ENCODE data around the gene GRAMD4.

The GRAMD4 gene

DNA sequence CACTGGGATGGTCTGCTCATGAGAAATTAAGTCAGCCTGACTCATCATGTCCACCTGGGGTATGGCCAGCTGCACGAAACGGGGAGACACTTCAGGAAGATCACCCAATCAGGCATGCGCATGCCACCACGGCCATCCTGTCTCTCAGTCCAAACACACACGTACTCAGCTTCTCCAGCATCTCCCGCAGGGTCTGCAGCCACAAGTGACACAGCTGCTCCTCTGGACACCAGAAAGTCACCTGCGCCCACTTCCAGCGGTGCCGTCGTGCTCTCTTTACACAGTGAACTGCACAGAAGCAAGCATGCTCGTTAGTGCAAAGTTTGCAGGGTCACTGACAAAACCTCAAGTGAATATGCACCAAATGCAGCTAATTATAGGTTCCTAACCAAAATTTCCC, 99.7 kb downstream of the GRAMD4 start:
- Histone ChIP-seq H3K9me3 (ENCODE audit: control insufficient read depth, insufficient read depth, low read depth, low read length) (no peaks in the 10 kb centered on the region), H3K27me3 (ENCODE audit: control insufficient read depth, insufficient read depth, low read length) (no peaks in the 10 kb centered on the region), H3K4me1 (ENCODE audit: control insufficient read depth, insufficient read depth, low read length) (no peaks in the 10 kb centered on the region), H3K9ac (ENCODE audit: low read length) (no peak overlapping the region), H3K27ac (ENCODE audit: low read depth, low read length) (no peak overlapping the region), H3K4me3 (ENCODE audit: low read depth, low read length) (no peak overlapping the region), H3K36me3 (ENCODE audit: control insufficient read depth, insufficient read depth, low read length) (peaks cover 36% of the 10 kb centered on the region)

DNA sequence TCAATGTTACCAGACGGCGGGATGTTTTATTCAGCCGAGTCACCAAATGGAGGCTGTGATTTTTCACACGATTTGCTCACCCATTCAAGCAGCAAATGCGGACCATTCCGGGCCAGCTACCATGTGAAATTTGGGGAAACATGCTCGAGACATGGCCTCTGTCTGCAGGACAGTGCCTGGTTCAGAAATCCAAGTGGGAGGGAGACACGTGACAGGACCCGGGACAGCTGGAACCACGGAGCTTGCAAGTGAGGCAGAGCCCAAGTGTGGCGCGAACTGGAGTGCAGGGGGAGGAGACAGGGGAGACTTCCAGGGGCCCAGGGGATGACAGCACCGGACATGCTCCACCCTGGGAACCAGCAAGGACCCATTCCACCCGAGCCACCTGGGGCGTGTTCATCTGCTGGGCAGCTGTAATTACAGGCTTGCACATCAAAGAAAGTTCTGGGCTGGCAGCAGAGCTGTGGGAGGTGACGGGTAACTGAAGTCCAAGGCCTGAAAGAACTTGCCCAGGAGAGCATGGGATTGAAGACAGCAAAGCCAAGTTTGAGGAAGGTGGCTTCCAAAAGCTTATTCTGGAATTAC, 101.4 kb downstream of the GRAMD4 start:
- no peak overlapping the region for H3K4me3 ChIP-seq (ENCODE audit: low read depth, low read length)
- peaks cover 44% of the 10 kb centered on the region for H3K36me3 ChIP-seq (ENCODE audit: control insufficient read depth, insufficient read depth, low read length)
- no peak overlapping the region for H3K27ac ChIP-seq (ENCODE audit: low read depth, low read length)

DNA sequence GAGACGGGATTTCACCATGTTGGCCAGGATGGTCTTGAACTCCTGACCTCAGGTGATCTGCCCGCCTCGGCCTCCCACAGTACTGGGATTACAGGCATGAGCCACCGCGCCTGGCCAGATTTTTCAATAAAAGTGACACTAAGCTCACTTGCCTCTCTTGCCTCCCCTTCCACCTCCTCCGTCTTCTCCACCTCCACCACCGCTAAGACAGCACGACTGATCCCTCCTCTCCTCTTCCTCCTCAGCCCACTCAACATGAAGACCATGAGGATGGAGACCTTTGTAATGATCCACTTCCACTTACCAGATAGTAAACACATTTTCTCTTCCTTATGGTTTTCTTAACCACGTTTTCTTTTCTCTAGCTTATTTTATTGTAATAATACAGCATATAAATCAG, 103.7 kb downstream of the GRAMD4 start:
- peaks cover 24% of the 10 kb centered on the region for H3K36me3 ChIP-seq (ENCODE audit: control insufficient read depth, insufficient read depth, low read length)
- H3K27me3 ChIP-seq (ENCODE audit: control insufficient read depth, insufficient read depth, low read length), result no peaks in the 10 kb centered on the region
- no peak overlapping the region for H3K4me3 ChIP-seq (ENCODE audit: low read depth, low read length)
- H3K9me3 ChIP-seq (ENCODE audit: control insufficient read depth, insufficient read depth, low read depth, low read length), result no peaks in the 10 kb centered on the region
- no peaks in the 10 kb centered on the region for H3K4me1 ChIP-seq (ENCODE audit: control insufficient read depth, insufficient read depth, low read length)
- no peak overlapping the region for H3K27ac ChIP-seq (ENCODE audit: low read depth, low read length)
- H3K9ac ChIP-seq (ENCODE audit: low read length), result no peak overlapping the region

More for the DNA sequence above, 101.4 kb downstream of the GRAMD4 start:
- Histone ChIP-seq H3K9me3 (ENCODE audit: control insufficient read depth, insufficient read depth, low read depth, low read length) (no peaks in the 10 kb centered on the region), H3K27me3 (ENCODE audit: control insufficient read depth, insufficient read depth, low read length) (no peaks in the 10 kb centered on the region), H3K4me1 (ENCODE audit: control insufficient read depth, insufficient read depth, low read length) (no peaks in the 10 kb centered on the region), H3K9ac (ENCODE audit: low read length) (no peak overlapping the region)

DNA sequence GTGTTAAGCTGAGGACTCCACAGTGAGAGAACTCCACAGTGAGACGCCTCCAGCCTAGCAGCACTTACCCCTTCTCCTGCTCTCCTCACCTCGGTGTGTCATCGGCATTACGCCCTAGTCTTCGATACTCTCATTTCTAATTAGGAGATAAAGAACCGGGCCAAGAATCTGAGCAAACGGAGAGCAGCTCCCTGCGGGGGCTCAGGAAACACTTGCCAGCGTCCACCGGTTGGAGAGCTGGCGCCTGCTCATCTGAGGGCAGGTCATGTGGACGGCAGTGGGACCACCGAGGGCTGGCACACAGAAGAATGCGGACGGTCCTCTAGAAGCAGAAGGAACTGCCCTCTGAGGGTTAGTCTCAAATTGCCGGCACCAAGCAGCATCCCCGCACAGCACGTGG, 104.9 kb downstream of the GRAMD4 start:
- H3K4me3 ChIP-seq (ENCODE audit: low read depth, low read length), result no peak overlapping the region
- no peaks in the 10 kb centered on the region for H3K4me1 ChIP-seq (ENCODE audit: control insufficient read depth, insufficient read depth, low read length)
- no peaks in the 10 kb centered on the region for H3K27me3 ChIP-seq (ENCODE audit: control insufficient read depth, insufficient read depth, low read length)
- no peak overlapping the region for H3K27ac ChIP-seq (ENCODE audit: low read depth, low read length)
- H3K9me3 ChIP-seq (ENCODE audit: control insufficient read depth, insufficient read depth, low read depth, low read length), result no peaks in the 10 kb centered on the region
- no peak overlapping the region for H3K9ac ChIP-seq (ENCODE audit: low read length)
- peaks cover 13% of the 10 kb centered on the region for H3K36me3 ChIP-seq (ENCODE audit: control insufficient read depth, insufficient read depth, low read length)

DNA sequence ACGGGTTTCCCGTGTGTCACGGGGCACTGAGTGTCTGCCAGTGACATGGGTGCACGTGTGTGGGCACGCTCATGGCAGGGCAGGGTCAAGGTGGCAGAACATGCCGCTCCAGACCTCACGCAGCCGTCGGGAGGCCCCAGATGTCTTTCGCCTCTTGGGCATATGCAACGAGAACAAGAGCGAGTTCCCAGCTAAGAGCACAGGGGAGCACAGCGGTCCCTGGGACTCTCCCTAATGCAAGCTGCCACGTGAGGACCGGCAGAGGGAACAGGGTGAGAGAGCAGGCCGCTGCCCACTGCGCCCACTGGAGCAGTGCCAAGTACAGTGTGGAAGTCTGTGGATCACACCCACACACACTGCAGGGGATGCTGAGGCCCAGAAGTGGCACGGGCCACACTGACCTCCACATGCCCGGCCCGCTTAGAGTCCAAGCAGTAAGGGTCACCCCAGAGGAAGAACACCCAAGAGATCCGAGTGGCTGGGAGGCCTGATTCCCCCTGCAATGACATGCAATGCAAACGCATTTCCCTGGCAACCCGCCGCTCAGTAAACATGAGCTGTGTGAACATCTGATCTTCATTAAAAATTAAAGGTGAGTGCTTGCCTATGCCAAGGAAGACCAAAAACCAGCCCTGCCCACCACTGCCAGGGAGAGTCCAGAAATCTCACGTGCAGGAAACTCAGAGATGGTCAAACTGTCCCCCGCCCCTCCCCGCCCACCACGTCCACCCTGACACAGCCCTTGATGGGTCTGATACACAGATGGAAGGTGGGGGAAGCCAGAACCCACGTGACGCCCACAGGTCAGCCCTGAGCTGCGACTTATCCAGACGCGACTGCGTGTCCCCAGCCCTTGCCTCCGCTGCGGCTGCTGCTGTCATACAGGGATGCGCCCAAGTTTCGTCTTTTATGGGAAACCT, 106.1 kb downstream of the GRAMD4 start:
- H3K4me3 ChIP-seq (ENCODE audit: low read depth, low read length), result no peak overlapping the region
- H3K4me1 ChIP-seq (ENCODE audit: control insufficient read depth, insufficient read depth, low read length), result peaks cover 3% of the 10 kb centered on the region
- no peak overlapping the region for H3K27ac ChIP-seq (ENCODE audit: low read depth, low read length)
- no peak overlapping the region for H3K9ac ChIP-seq (ENCODE audit: low read length)
- H3K9me3 ChIP-seq (ENCODE audit: control insufficient read depth, insufficient read depth, low read depth, low read length), result no peaks in the 10 kb centered on the region
- H3K36me3 ChIP-seq (ENCODE audit: control insufficient read depth, insufficient read depth, low read length), result peaks cover 13% of the 10 kb centered on the region; the same call in 1 of the 2 replicates
- no peaks in the 10 kb centered on the region for H3K27me3 ChIP-seq (ENCODE audit: control insufficient read depth, insufficient read depth, low read length)

DNA sequence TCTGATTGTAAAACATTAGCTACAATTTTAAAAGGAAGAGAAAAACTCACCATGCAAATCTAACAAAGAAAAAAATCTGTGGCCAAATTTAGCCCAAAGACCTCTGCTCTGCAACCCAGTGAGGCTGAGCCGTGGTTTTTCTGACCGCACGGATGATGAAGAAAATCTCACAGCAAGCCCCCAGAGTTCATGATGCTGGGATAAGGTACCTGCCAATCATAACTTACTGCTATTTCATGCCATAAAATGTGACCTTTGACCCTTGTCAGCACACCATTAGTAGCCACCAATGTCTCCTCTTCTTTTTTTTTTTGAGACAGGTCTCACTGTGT, 106.8 kb downstream of the GRAMD4 start:
- H3K9ac ChIP-seq (ENCODE audit: low read length), result no peak overlapping the region
- peaks cover 10% of the 10 kb centered on the region for H3K4me1 ChIP-seq (ENCODE audit: control insufficient read depth, insufficient read depth, low read length)
- peaks cover 10% of the 10 kb centered on the region; the same call in 1 of the 2 replicates for H3K36me3 ChIP-seq (ENCODE audit: control insufficient read depth, insufficient read depth, low read length)
- H3K27me3 ChIP-seq (ENCODE audit: control insufficient read depth, insufficient read depth, low read length), result no peaks in the 10 kb centered on the region
- no peaks in the 10 kb centered on the region for H3K9me3 ChIP-seq (ENCODE audit: control insufficient read depth, insufficient read depth, low read depth, low read length)
- H3K27ac ChIP-seq (ENCODE audit: low read depth, low read length), result no peak overlapping the region
- H3K4me3 ChIP-seq (ENCODE audit: low read depth, low read length), result no peak overlapping the region

DNA sequence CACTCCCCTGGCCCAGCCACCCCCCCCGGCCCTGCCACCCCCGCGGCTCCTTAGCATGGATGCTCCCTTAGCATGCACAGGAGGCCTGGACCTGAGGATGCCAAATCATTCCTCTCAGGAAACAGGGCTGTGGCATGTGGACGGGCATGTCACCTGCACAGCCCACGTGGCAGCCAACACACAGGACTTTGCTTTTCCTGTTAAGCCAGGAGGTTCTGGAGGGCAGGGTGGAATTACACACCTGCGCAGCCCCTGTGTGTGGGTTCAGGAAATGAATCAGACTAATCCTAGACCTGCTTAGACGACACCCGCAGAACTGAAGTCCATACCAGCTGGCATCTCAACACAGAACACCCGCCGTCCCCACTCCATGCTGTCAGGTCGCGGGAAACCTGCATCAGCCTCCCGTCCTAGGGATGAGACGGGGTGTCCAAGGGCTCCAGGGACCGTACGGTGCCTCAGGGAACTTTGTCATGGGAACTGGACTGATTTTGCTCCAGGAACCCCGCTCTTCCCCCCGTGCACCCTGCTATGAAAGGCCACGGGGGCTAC, 107.7 kb downstream of the GRAMD4 start:
- Histone ChIP-seq H3K4me3 (ENCODE audit: low read depth, low read length) (no peak overlapping the region), H3K4me1 (ENCODE audit: control insufficient read depth, insufficient read depth, low read length) (peaks cover 13% of the 10 kb centered on the region), H3K27me3 (ENCODE audit: control insufficient read depth, insufficient read depth, low read length) (no peaks in the 10 kb centered on the region), H3K36me3 (ENCODE audit: control insufficient read depth, insufficient read depth, low read length) (peaks cover 10% of the 10 kb centered on the region; the same call in 1 of the 2 replicates), H3K27ac (ENCODE audit: low read depth, low read length) (no peak overlapping the region), H3K9ac (ENCODE audit: low read length) (no peak overlapping the region), H3K9me3 (ENCODE audit: control insufficient read depth, insufficient read depth, low read depth, low read length) (no peaks in the 10 kb centered on the region)

DNA sequence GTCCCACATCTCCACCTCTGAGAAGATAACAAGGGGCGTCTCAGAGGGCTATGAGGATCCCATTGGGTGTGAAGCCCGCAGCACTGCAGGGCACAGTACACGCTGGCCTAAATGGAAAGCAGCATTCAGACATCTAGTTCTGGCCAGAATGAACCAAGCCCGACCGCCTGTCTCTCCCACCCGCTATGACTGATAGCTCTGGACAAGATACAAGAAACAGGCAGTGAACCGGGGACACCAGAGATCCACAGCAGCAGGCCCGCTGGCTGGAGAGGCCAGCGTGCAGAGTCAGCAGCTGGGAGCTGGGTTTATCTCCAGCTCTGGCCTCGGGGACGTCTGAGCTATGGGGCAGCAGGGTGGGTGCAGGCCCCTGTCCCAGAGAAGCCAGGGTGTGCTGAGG, 108.3 kb downstream of the GRAMD4 start:
- Histone ChIP-seq H3K9me3 (ENCODE audit: control insufficient read depth, insufficient read depth, low read depth, low read length) (no peaks in the 10 kb centered on the region), H3K4me3 (ENCODE audit: low read depth, low read length) (no peak overlapping the region), H3K27me3 (ENCODE audit: control insufficient read depth, insufficient read depth, low read length) (no peaks in the 10 kb centered on the region), H3K9ac (ENCODE audit: low read length) (no peak overlapping the region), H3K27ac (ENCODE audit: low read depth, low read length) (no peak overlapping the region), H3K4me1 (ENCODE audit: control insufficient read depth, insufficient read depth, low read length) (peaks cover 13% of the 10 kb centered on the region), H3K36me3 (ENCODE audit: control insufficient read depth, insufficient read depth, low read length) (peaks cover 10% of the 10 kb centered on the region; the same call in 1 of the 2 replicates)
